EH (cell line): ENCODE data around the gene EVX1.
A peak's percentile ranks its signal among the peaks of the same experiment; 100 is the strongest.

Source experiments
- DNase-seq: peaks from one replicate; pipeline ENCODE4 v3.0.0-alpha.2; 2015; ENCODE audit warnings: low read depth

The EVX1 gene

GRCh38 chr7:27242555-27243339, at the start of gene EVX1:
EVX1 (plus strand) TSS chr7:27242802; CDS start chr7:27243031, 229 bp downstream.
- DNase-seq, result peak; percentile 21

GRCh38 chr7:27193335-27194001, 49.1 kb upstream of the EVX1 start:
- DNase-seq, result peak; percentile 78

DNA sequence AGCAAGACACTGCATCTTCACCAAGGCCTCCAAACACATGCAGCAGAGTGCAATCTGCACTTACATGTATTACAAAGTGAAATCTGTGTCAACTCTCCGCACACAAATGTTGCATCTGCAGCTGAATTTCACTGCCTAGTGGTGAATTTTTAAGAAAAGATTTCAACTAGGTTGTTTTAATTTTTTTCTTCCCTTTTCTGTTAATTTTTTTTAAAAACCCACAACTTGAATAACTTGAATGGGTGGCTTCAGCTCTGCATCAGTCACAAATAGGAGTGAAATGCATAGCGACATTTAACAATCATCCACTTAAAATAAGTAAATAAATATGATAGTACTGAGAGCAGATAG, 48.6 kb upstream of the EVX1 start:
- no peak for DNase-seq

DNA sequence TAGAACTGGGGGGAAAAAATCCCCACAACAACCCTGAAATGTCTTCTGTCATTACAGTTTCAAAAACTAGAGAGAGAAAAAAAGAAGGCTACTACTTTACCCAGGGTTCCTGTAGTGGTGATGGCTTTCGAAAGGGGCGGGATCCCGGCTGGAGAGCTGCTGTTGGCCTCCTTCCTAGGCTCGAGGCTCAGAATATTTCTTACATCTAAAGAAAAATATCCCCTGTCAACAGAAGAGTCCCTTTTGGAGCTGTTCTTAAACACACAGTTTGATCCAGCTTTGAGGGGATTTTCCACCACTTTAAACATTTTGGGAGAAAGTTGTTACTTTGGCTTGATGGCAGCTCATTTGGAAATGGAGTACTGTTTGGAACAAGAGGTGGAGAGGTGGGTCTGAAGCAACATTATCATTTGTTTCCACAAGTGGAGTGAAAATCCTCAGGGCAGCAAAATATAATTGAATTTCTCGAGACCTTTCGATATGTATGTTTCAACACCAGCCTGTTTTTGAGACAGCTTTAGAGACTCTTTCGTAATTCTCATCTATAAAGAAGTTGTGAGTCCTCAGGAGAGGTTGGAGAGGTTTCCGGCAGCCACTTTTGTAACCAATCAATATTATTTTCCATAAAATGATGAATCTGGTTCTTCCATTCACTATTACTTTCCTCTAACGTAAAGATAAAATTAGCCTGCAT, 47.8 kb upstream of the EVX1 start:
- peak; percentile 72 for DNase-seq

- DNase-seq, result peak; percentile 87
Observed at GRCh38 chr7:27196287-27196767, 46.3 kb upstream of the EVX1 start.

- peak; percentile 35 for DNase-seq
Observed at GRCh38 chr7:27197137-27198042, 45.2 kb upstream of the EVX1 start.

DNA sequence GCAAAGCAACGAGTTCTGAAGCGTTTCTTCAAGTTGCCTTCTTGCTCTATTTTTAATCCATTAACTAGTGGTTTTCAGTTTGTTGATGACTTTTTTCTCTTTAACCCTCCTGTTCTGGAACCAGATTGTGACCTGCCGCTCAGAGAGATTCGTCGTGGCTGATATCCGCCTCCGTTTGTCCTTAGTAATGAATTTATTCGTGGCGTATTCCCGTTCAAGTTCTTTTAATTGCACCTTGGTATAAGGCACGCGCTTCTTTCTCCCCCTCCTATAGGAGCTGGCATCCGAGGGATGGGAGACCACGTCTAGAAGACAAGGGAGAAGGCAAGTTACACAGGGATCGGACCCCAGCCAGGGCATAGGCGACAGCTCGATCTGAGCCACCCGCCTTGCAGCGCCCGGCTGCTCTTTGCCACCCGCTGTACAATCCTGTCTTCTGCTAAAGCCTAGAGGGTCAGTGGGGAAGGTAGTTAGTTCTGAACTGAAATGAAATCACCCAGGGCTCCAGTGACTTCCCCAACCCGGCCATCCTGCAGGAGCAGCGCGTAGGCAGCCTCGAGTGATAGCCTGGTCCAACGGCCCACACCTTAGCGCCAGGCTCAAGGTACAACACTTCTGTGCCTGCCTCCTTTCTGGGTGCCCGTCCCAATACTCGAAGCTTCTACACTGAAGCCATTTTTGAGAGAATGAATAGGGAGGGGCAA, 44.3 kb upstream of the EVX1 start:
- DNase-seq, result peak; percentile 37

GRCh38 chr7:27198871-27199801, 43.5 kb upstream of the EVX1 start:
- DNase-seq, result peak; percentile 48

DNA sequence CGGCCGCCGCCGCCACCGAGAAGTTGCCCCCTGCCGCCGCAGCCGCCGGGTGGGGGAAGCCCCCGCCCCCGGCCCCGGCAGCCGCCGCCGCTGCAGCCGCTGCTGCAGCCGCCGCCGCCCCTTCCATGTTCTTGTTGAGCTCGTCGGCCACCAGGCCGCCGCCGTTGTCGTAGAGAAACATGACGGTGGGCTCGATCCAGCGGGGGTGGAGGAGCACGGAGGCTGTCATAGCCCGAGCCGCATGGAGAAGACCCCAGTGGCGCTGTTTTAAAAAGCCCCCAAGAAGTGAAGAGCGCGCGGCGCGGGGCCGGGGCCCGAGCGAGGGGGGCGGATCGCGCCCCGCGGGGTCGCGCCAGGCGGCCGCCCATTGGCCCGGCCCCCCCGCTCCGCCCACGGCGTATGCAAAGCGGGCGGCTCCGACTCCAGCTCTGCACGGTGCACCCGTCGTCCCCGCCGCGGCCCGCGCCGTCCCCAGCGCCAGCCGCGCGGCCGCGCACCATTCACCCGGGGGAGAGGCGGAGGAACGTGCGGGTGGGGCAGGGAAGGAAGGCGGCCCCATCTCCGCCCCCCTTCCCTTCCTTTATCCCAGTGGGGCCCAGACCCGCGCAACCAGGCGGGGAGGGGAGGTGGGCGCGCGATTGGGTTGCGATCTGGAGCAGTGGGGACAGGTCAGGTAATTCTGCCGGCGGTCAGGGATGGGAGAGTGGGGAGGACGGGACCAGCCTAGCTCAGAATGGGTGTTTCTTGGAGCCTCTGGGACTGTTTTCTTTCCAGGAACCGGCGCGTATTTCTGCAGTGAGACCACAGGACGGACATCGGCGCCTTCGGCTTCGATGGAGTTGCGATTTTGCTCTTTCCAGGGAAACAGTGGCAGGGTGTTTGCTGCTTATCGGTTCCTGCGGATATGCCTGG, 42.5 kb upstream of the EVX1 start, which contains the start of gene HOXA13:
Gene HOXA13 (minus strand): TSS at position 243 of the 912 bp plus-strand sequence. CDS start 14 bp downstream, at position 229.
- peak; percentile 88 for DNase-seq

GRCh38 chr7:27200761-27201579, 41.6 kb upstream of the EVX1 start:
- peak; percentile 45 for DNase-seq

GRCh38 chr7:27201580-27202017, 41.0 kb upstream of the EVX1 start:
- DNase-seq, result no peak

DNA sequence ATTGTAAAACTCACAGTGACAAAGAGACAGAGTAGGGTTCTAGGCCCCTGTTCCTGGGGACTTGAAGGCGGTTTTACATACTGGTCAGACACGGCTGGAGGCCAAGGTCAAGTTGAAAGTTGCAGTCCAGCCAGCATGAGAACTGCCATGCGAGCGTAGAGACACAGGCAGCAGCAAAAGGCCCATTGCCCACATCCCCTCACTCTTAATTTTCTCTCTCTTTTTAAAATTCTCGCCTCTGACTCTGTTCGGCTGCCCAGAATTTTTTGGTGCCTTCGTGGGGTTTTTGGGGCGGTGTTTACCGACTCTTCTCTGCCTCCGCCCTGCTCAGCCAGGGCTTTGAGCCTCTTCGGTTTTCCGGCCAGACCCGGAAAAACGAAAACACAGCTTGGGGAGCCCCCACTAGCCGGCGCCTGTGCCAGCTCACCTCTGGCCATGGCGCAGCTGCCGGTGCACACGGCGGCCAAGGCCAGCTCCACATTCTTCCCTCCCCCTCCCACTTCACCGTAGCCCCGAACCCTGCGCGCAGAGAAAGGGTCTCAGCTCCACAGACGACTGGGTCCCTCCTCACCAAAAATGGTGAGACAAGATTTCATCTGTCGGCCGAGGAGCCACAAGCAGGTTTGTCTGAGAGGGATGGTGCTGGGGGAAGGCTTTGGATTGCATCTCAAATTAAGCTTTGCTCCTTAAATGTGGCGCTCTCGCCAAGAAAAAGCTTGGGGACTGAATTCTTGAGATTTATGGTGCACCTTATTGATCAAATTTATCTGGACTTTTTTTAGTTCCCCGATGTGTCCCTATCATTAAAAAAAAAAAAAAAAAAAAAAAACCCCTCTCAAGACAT, 40.4 kb upstream of the EVX1 start:
- no peak for DNase-seq

DNA sequence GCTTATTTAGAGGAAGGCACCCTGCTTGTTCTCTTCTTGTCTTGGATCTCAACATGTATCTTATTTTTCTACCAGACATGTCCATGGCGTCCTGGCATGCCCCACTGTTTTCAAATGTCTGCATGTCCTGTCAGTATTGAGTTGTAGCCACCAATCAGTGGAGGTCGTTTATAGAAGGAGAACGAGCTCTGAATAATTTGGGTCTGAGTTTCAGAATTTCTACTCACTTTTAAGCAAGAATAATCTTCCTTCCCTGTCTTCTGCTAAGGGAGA, 39.8 kb upstream of the EVX1 start:
- DNase-seq, result no peak

- no peak for DNase-seq
Observed at GRCh38 chr7:27203365-27203953, 39.1 kb upstream of the EVX1 start.

DNA sequence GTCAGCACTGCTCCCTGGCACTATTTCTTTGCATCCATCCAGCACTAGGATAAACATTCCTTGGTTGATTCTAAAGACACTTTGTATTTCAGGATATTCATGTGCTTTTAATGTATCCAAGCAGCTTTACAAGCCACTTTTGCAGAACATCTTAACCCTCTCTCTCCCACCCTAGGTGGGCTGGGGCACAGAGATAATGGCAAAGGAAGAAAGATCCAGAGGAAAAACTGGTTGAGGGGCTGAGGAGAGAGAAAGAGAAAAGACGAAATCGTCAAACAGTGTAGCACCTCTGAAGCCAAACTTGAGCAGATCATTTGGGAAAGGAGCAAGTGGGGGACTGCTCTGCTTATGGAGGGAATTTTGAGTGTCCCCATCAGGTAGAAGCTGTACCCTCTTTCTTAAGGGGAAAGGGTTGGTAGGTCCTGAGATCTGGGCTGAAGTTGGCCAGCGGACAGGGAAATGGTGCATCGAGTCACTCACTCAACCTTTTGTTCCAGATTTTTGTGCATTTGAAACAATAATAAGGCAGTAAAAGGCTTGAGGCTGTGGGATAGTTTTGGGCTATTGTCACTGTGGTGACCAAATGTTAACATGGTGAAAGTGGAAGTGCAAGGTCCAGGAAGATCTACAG, 38.5 kb upstream of the EVX1 start:
- no peak for DNase-seq

DNA sequence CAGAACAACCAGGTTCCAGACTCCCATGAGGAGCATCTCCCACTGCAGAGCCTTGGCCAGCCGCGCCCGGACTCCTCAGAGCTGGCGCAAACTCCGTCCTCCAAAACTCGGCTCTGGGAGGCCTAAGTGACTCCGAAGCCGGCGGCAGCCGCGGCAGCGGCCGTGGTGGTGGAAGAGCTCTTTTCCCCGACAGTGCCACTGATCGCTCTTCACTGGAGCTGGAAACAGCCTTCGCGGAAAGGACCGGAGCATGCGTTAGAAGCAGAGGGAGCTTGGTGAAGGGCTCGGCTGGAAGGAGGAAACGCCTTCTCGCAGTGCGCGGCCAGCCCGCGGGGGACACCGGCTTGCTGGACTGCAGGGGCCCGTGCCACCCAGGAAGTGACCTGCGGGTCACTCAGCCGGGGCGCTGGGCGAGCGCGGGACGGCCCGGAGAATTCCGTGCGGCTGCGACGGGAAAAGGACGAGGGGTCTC, 37.7 kb upstream of the EVX1 start:
- peak; percentile 62 for DNase-seq
